OCI-LY1 (cell line): Measurements from ENCODE around the gene TAF11L4.
"Not testable (repeated sequence)": the region's sequence is repeated elsewhere in the genome, so short reads cannot be mapped to it uniquely, and the experiment has no call there.

Experiments used
- H2AFZ ChIP-seq: fragments of 200-600 bp; sonication (generic), shearing (Covaris generic); 2 replicates; pipeline ENCODE4 v1.6.0; 2014; ENCODE audit warnings: antibody characterized with exemption, mild to moderate bottlenecking, low read length
- H3F3A ChIP-seq: fragments of 200-600 bp; sonication (generic), shearing (Covaris generic); 2 replicates; pipeline ENCODE4 v1.6.0; 2014; ENCODE audit warnings: mild to moderate bottlenecking, antibody characterized with exemption, low read length, moderate library complexity; ENCODE audit not compliant: insufficient read depth
- H3K27ac ChIP-seq: fragments of 200-600 bp; sonication (generic); 2 replicates; pipeline ENCODE4 v1.5.1; 2014; ENCODE audit warnings: low read length, mixed run types, mild to moderate bottlenecking, low read depth; ENCODE audit not compliant: poor library complexity, severe bottlenecking
- H3K27me3 ChIP-seq: fragments of 200-600 bp; sonication (generic); 2 replicates; pipeline ENCODE4 v1.6.0; 2014; ENCODE audit warnings: antibody characterized with exemption, mild to moderate bottlenecking, low read length, moderate library complexity; ENCODE audit not compliant: insufficient read depth
- H3K36me3 ChIP-seq: fragments of 200-600 bp; sonication (generic); 2 replicates; pipeline ENCODE4 v1.6.1; 2014; ENCODE audit warnings: mild to moderate bottlenecking, antibody characterized with exemption, low read length, moderate library complexity, mixed read lengths; ENCODE audit not compliant: insufficient read depth
- H3K4me1 ChIP-seq: fragments of 200-600 bp; sonication (generic); 2 replicates; pipeline ENCODE4 v1.5.1; 2014; ENCODE audit warnings: mild to moderate bottlenecking, low read length, moderate library complexity; ENCODE audit not compliant: insufficient read depth, severe bottlenecking
- H3K4me2 ChIP-seq: fragments of 200-600 bp; sonication (generic), shearing (Covaris generic); 2 replicates; pipeline ENCODE4 v1.6.1; 2014; ENCODE audit warnings: low read length
- H3K4me3 ChIP-seq: fragments of 200-600 bp; sonication (generic); 2 replicates; pipeline ENCODE4 v1.5.1; 2014; ENCODE audit warnings: low read length, low read depth, mild to moderate bottlenecking, mixed read lengths; ENCODE audit not compliant: poor library complexity, severe bottlenecking
- H3K79me2 ChIP-seq: fragments of 200-600 bp; shearing (Covaris generic); 2 replicates; pipeline ENCODE4 v1.6.1; 2016; ENCODE audit warnings: mixed run types, low read length, mixed read lengths; ENCODE audit not compliant: insufficient read depth
- H3K9ac ChIP-seq: fragments of 200-600 bp; sonication (generic), shearing (Covaris generic); 2 replicates; pipeline ENCODE4 v1.6.1; 2014; ENCODE audit warnings: mild to moderate bottlenecking, low read length, mixed read lengths
- H3K9me2 ChIP-seq: fragments of 200-600 bp; sonication (generic), shearing (Covaris generic); 2 replicates; pipeline ENCODE4 v1.6.1; 2014; ENCODE audit warnings: low read depth, mild to moderate bottlenecking, low read length, mixed read lengths
- H3K9me3 ChIP-seq: fragments of 200-600 bp; shearing (Covaris generic); 2 replicates; pipeline ENCODE4 v1.6.1; 2014; ENCODE audit warnings: low read length, mixed read lengths
- H4K20me1 ChIP-seq: fragments of 200-600 bp; sonication (generic), shearing (Covaris generic); 2 replicates; pipeline ENCODE4 v1.6.0; 2016; ENCODE audit warnings: mild to moderate bottlenecking, low read length; ENCODE audit not compliant: insufficient read depth
- CTCF ChIP-seq: fragments of 200-600 bp; sonication (generic), shearing (Covaris generic); IDR thresholded peaks from 2 replicates; pipeline ENCODE4 v1.5.1; 2017; ENCODE audit warnings: mild to moderate bottlenecking, antibody characterized with exemption, low read length, moderate library complexity, mixed read lengths
- EZH2 ChIP-seq: fragments of 200-600 bp; sonication (generic), shearing (Covaris generic); IDR thresholded peaks from 2 replicates; pipeline ENCODE4 v1.8.0; 2017; ENCODE audit warnings: borderline replicate concordance, mixed run types, mild to moderate bottlenecking, antibody characterized with exemption, low read length, moderate library complexity, mixed read lengths

The TAF11L4 gene

GRCh38 chr5:17521501-17521900 lies at the start of gene TAF11L4:
Gene TAF11L4, plus strand, starts transcription at chr5:17521801.
- not testable (repeated sequence) for H3K9ac ChIP-seq, H3K4me1 ChIP-seq, H4K20me1 ChIP-seq, H3K4me3 ChIP-seq, H2AFZ ChIP-seq, H3K27ac ChIP-seq, H3K9me3 ChIP-seq, H3F3A ChIP-seq, H3K27me3 ChIP-seq, H3K79me2 ChIP-seq, H3K9me2 ChIP-seq, H3K4me2 ChIP-seq, H3K36me3 ChIP-seq

GRCh38 chr5:17475064-17475463 lies 46.5 kb upstream of the TAF11L4 start:
- not testable (repeated sequence) for H3F3A ChIP-seq, H3K4me2 ChIP-seq, H2AFZ ChIP-seq, H3K36me3 ChIP-seq, H3K79me2 ChIP-seq, H3K27ac ChIP-seq, H4K20me1 ChIP-seq, H3K4me3 ChIP-seq, H3K9me3 ChIP-seq, H3K9ac ChIP-seq, H3K27me3 ChIP-seq, H3K9me2 ChIP-seq, H3K4me1 ChIP-seq

- Histone ChIP-seq H3K27me3 (no peaks in the 10 kb centered on the region), H3K4me1 (no peaks in the 10 kb centered on the region), H4K20me1 (no peaks in the 10 kb centered on the region), H3K36me3 (no peaks in the 10 kb centered on the region), H3K27ac (no peak overlapping the region), H3K79me2 (no peaks in the 10 kb centered on the region), H3K4me2 (no peak overlapping the region), H3K9me3 (no peaks in the 10 kb centered on the region), H3K9ac (no peak overlapping the region), H2AFZ (no peak overlapping the region), H3K4me3 (no peak overlapping the region), H3F3A (no peaks in the 10 kb centered on the region), H3K9me2 (no peaks in the 10 kb centered on the region)
- TF ChIP-seq CTCF (no peak), EZH2 (no peak)
Observed at GRCh38 chr5:17477043-17477442, 44.6 kb upstream of the TAF11L4 start.

GRCh38 chr5:17477573-17478265 lies 43.9 kb upstream of the TAF11L4 start:
- Histone ChIP-seq H3F3A (no peaks in the 10 kb centered on the region), H3K4me3 (no peak overlapping the region), H3K9me2 (no peaks in the 10 kb centered on the region), H3K4me1 (no peaks in the 10 kb centered on the region), H3K79me2 (no peaks in the 10 kb centered on the region), H3K9ac (no peak overlapping the region), H3K27me3 (no peaks in the 10 kb centered on the region), H3K36me3 (no peaks in the 10 kb centered on the region), H3K9me3 (no peaks in the 10 kb centered on the region), H3K27ac (no peak overlapping the region), H2AFZ (no peak overlapping the region), H3K4me2 (no peak overlapping the region), H4K20me1 (no peaks in the 10 kb centered on the region)
- no peak for TF ChIP-seq EZH2
- TF ChIP-seq CTCF = no peak
